HCT116 (cell line): ENCODE results near the gene PHF2. TPM values are rescaled to one million over a fixed set of nuclear protein-coding genes. Genes with fewer than 3 reads are reported as not detected.

Experiments used
- ATAC-seq: fragments of 200-7000 bp; cut with Tn5 transposase; 2 replicates; pipeline ENCODE4 v1.9.1; 2020; ENCODE audit warnings: mild to moderate bottlenecking, moderate library complexity
- BruUV-seq: library from RNA; stranded (reverse); fragments of 400-500 nt; replicated peaks from 2 replicates; lab custom pipeline; 2021; lab: Mats Ljungman, UMichigan
- CTCF ChIA-PET: fragments of 300-600 bp; sonication (Branson Sonifier 250); formaldehyde crosslinking; loops from one replicate; lab custom pipeline; 2021; ENCODE audit warnings: antibody characterized with exemption; lab: Charles Lee
- POLR2A ChIA-PET: fragments of 300-600, 350-600 bp; sonication (Branson Sonifier 250); formaldehyde crosslinking; loops from one replicate; lab custom pipeline; 2021; ENCODE audit warnings: antibody characterized with exemption; lab: Charles Lee
- RAD21 ChIA-PET, 2 experiments: fragments of 300-600 bp; sonication (Branson Sonifier 250); formaldehyde crosslinking; loops; one replicate each; lab custom pipeline; 2023; ENCODE audit warnings: low total read pairs in 2 of 2; ENCODE audit not compliant: uncharacterized antibody in 2 of 2, unreplicated experiment in 2 of 2, low non-redundant PET in 1 of 2; lab: Charles Lee
- DNase-seq: peaks from one replicate; pipeline ENCODE4 v3.0.0-alpha.2; 2010; ENCODE audit warnings: low read depth, low spot score
- H2AFZ ChIP-seq: fragments of 200-600 bp; shearing (Covaris generic), sonication (generic); 2 replicates; pipeline ENCODE4 v1.6.1; 2017; ENCODE audit warnings: low read depth, mixed run types, mixed read lengths, antibody characterized with exemption, low read length; ENCODE audit not compliant: poor library complexity, severe bottlenecking
- H3K27ac ChIP-seq: 2 replicates; pipeline ENCODE4 v1.5.1; 2012; ENCODE audit warnings: low read depth, low read length
- H3K27me3 ChIP-seq: fragments of 200-600 bp; sonication (generic); 2 replicates; pipeline ENCODE4 v1.6.1; 2016; ENCODE audit warnings: mixed run types, low read length, mixed read lengths; ENCODE audit not compliant: insufficient read depth
- H3K36me3 ChIP-seq, 2 experiments: fragments of 200-500 bp in 1 of 2; fragments of 200-600 bp in 1 of 2; sonication (Bioruptor generic) in 1 of 2; sonication (generic) in 1 of 2; 2 replicates each; pipeline versions ENCODE4 v1.5.1 to v1.6.1; 2014 to 2016; ENCODE audit warnings: low read length in 2 of 2, inconsistent platforms in 1 of 2, mixed read lengths in 1 of 2, mixed run types in 1 of 2; ENCODE audit not compliant: insufficient read depth in 2 of 2, control insufficient read depth in 1 of 2
- H3K4me1 ChIP-seq, 2 experiments: fragments of 200-600 bp in 1 of 2; sonication (generic) in 1 of 2; 2 replicates each; pipeline versions ENCODE4 v1.5.1 to v1.6.1; 2012 to 2017; ENCODE audit warnings: low read length in 2 of 2, inconsistent platforms in 1 of 2, mild to moderate bottlenecking in 1 of 2, mixed read lengths in 1 of 2, mixed run types in 1 of 2, moderate library complexity in 1 of 2; ENCODE audit not compliant: insufficient read depth in 2 of 2, control insufficient read depth in 1 of 2
- H3K4me2 ChIP-seq: fragments of 200-600 bp; sonication (generic); 2 replicates; pipeline ENCODE4 v1.6.1; 2017; ENCODE audit warnings: mixed run types, low read length, mixed read lengths
- H3K4me3 ChIP-seq, 2 experiments: fragments of 200-600 bp in 1 of 2; sonication (generic) in 1 of 2; replicated peaks in 1 of 2; 2 replicates each; pipeline ENCODE4 v1.5.1; 2011 to 2016; ENCODE audit warnings: low read length in 2 of 2, control low read depth in 1 of 2, low read depth in 1 of 2, mild to moderate bottlenecking in 1 of 2, mixed read lengths in 1 of 2, mixed run types in 1 of 2
- H3K79me2 ChIP-seq: fragments of 200-600 bp; sonication (generic); 2 replicates; pipeline ENCODE4 v1.6.1; 2017; ENCODE audit warnings: mild to moderate bottlenecking, mixed run types, low read length, moderate library complexity, mixed read lengths; ENCODE audit not compliant: insufficient read depth
- H3K9ac ChIP-seq: fragments of 200-600 bp; sonication (generic); 2 replicates; pipeline ENCODE4 v1.6.1; 2016; ENCODE audit warnings: low read length, mixed read lengths
- H3K9me2 ChIP-seq: fragments of 200-600 bp; sonication (generic), shearing (Covaris generic); 2 replicates; pipeline ENCODE4 v1.6.1; 2017; ENCODE audit warnings: mixed run types, mild to moderate bottlenecking, moderate library complexity; ENCODE audit not compliant: insufficient read depth
- H3K9me3 ChIP-seq, 2 experiments: fragments of 200-500 bp in 1 of 2; fragments of 200-600 bp in 1 of 2; sonication (Bioruptor generic) in 1 of 2; sonication (generic) in 1 of 2; 2 replicates each; pipeline ENCODE4 v1.6.1; 2014 to 2017; ENCODE audit warnings: low read length in 2 of 2, mixed read lengths in 2 of 2, inconsistent platforms in 1 of 2, low read depth in 1 of 2, mild to moderate bottlenecking in 1 of 2, mixed run types in 1 of 2, moderate library complexity in 1 of 2; ENCODE audit not compliant: control insufficient read depth in 1 of 2, insufficient read depth in 1 of 2
- H4K20me1 ChIP-seq: fragments of 200-600 bp; sonication (generic), shearing (Covaris generic); 2 replicates; pipeline ENCODE4 v1.6.1; 2017; ENCODE audit warnings: mixed run types, mild to moderate bottlenecking, moderate library complexity; ENCODE audit not compliant: insufficient read depth
- EZH2 ChIP-seq: fragments of 200-600 bp; sonication (generic); IDR thresholded peaks from 2 replicates; pipeline ENCODE4 v1.6.1; 2017; ENCODE audit warnings: antibody characterized with exemption, mixed run types
- FOSL1 ChIP-seq: IDR thresholded peaks from 2 replicates; pipeline ENCODE4 v1.6.1; 2012; ENCODE audit warnings: low read depth
- POLR2A ChIP-seq: IDR thresholded peaks from 2 replicates; pipeline ENCODE4 v1.7.0; 2011; ENCODE audit warnings: borderline replicate concordance; ENCODE audit not compliant: insufficient read depth, insufficient read length; ENCODE audit errors: extremely low read depth
- POLR2AphosphoS5 ChIP-seq: IDR thresholded peaks from 2 replicates; pipeline ENCODE4 v1.6.1; 2011; ENCODE audit warnings: mild to moderate bottlenecking, low read depth, low read length, moderate library complexity
- RAD21 ChIP-seq: IDR thresholded peaks from 2 replicates; pipeline ENCODE4 v1.6.1; 2012; ENCODE audit warnings: low read depth, mild to moderate bottlenecking
- SIN3A ChIP-seq: IDR thresholded peaks from 2 replicates; pipeline ENCODE4 v1.6.1; 2012; ENCODE audit warnings: low read depth
- intact Hi-C: fragments of 100-400 bp; cut with micrococcal nuclease; formaldehyde crosslinking; loops from 2 replicates; pipeline ENCODE4 v1.10.0; 2022
- total RNA-seq: library from RNA; stranded (reverse); gene quantifications from one replicate; pipeline ENCODE4 v1.2.1, GENCODE V29; 2021; ENCODE audit not compliant: unreplicated experiment
- TF ChIP-seq, protein P1 (sequence below): IDR thresholded peaks from 2 replicates; pipeline ENCODE4 v1.6.1; 2012

The PHF2 gene
- total RNA-seq, 1 experiment from 2014 or later, result 20.6 TPM

DNA sequence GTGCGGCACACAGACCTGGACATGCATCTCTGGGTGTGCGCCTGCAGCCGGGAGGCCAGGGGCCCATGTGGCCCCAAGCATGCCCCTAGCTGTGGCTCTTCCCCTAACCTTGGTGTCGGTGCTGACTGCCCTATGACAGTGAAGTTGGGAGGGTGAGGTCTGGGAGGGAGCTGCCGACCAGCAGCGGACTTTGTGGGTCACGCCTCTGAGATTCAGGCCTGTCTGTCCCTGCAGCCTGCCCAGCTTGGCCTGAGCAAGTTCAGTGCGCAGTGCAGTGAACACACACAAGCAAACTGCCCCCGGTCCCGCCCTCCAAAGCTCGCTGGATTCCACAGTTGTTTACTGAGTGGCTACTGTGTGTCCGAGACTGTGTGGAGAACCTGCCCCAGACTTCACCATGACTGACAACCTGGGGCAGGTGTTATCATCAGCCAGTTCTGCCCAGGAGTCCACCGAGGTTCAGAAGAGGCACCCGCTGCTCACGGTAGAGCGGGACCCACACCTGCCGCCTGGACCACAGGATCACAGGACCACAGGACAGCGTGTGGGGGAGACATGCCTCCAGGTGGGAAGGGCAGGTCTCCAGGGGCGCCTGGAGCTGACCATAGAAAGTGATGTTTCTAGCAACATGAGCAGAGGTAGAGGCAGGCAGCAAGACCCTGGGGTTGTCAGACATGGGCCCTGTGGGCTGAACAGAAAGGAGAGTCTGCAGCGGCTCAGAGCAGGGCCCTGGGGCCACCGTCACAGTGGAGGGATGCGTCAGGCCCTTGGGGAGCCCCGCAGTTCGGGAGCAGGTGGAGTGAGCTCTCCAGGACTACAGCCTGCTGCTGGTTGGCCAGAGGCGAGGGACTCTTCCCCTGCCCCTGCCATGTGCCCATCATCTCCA, 105.1 kb downstream of the PHF2 start:
- no peak for DNase-seq
- peaks cover 3 to 5% of the 10 kb centered on the region in 2 experiments; a peak in 1 of 4 replicates for H3K4me1 ChIP-seq
- no peaks in the 10 kb centered on the region for H3K27me3 ChIP-seq
- ChIA-PET CTCF (interaction anchor here (1.1 to 2.8 kb wide), 4 partner anchors 146 to 332 kb away, joined by 6 to 18 read pairs (median 11); no protein-coding TSS in a partner anchor), POLR2A (interaction anchor here (1.0 kb wide), 1 partner anchor 321 kb away, joined by 3 read pairs; no protein-coding TSS in a partner anchor), RAD21 (interaction anchor here in 1 of 2 experiments (1.1 kb wide), 1 partner anchor 531 kb away, joined by 3 read pairs; no protein-coding TSS in a partner anchor)
- H3K9ac ChIP-seq, result no peak overlapping the region
- intact Hi-C loops, result loop anchor here (1.0 to 10.0 kb wide), 4 partner anchors 282 to 923 kb away; no protein-coding TSS in a partner anchor
- H3K4me2 ChIP-seq, result no peak overlapping the region
- H3K9me2 ChIP-seq, result no peaks in the 10 kb centered on the region
- H3K79me2 ChIP-seq, result no peaks in the 10 kb centered on the region
- H3K36me3 ChIP-seq, result no peaks in the 10 kb centered on the region
- TF ChIP-seq EZH2 (no peak), RAD21 (no peak), POLR2AphosphoS5 (no peak), FOSL1 (no peak), SIN3A (no peak), POLR2A (no peak)
- TF ChIP-seq, protein P1, sequence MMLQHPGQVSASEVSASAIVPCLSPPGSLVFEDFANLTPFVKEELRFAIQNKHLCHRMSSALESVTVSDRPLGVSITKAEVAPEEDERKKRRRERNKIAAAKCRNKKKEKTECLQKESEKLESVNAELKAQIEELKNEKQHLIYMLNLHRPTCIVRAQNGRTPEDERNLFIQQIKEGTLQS, result no peak
- peak; percentile 40 for ATAC-seq
- H2AFZ ChIP-seq, result no peak overlapping the region
- no peaks in the 10 kb centered on the region for H4K20me1 ChIP-seq
- BruUV-seq, result no TSS peak
- no peak overlapping the region for H3K27ac ChIP-seq
- no peaks in the 10 kb centered on the region for H3K9me3 ChIP-seq
- H3K4me3 ChIP-seq, result no peak overlapping the region
